ENCODE results near the gene RNPS1. TPM values are rescaled to one million over a fixed set of nuclear protein-coding genes. Genes with fewer than 3 reads are reported as not detected.

Gene RNPS1
- total and polyA plus RNA-seq, 9 of the 15 experiments (the other 6 are each of a cell fraction or from before 2014, with no cell fraction given): 44.9 to 338 (median 202) TPM

- TF ChIP-seq, protein P1, sequence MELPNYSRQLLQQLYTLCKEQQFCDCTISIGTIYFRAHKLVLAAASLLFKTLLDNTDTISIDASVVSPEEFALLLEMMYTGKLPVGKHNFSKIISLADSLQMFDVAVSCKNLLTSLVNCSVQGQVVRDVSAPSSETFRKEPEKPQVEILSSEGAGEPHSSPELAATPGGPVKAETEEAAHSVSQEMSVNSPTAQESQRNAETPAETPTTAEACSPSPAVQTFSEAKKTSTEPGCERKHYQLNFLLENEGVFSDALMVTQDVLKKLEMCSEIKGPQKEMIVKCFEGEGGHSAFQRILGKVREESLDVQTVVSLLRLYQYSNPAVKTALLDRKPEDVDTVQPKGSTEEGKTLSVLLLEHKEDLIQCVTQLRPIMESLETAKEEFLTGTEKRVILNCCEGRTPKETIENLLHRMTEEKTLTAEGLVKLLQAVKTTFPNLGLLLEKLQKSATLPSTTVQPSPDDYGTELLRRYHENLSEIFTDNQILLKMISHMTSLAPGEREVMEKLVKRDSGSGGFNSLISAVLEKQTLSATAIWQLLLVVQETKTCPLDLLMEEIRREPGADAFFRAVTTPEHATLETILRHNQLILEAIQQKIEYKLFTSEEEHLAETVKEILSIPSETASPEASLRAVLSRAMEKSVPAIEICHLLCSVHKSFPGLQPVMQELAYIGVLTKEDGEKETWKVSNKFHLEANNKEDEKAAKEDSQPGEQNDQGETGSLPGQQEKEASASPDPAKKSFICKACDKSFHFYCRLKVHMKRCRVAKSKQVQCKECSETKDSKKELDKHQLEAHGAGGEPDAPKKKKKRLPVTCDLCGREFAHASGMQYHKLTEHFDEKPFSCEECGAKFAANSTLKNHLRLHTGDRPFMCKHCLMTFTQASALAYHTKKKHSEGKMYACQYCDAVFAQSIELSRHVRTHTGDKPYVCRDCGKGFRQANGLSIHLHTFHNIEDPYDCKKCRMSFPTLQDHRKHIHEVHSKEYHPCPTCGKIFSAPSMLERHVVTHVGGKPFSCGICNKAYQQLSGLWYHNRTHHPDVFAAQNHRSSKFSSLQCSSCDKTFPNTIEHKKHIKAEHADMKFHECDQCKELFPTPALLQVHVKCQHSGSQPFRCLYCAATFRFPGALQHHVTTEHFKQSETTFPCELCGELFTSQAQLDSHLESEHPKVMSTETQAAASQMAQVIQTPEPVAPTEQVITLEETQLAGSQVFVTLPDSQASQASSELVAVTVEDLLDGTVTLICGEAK (IDR thresholded peaks at IDR 0.05): no peak
- TF ChIP-seq, protein P1 (CRISPR knock-in tag; IDR thresholded peaks at IDR 0.05): no peak
- TF ChIP-seq CBFB (CRISPR knock-in tag; IDR thresholded peaks at IDR 0.05) (no peak), SMAD3 (CRISPR knock-in tag; conservative IDR thresholded peaks at IDR 0.05) (no peak), BRCA1 (IDR thresholded peaks at IDR 0.05) (no peak), BRCA1 (CRISPR knock-in tag; IDR thresholded peaks at IDR 0.05) (no peak), SREBF1 (IDR thresholded peaks at IDR 0.05; ENCODE audit: borderline replicate concordance, low read depth, low read length) (no peak), DPF2 (IDR thresholded peaks at IDR 0.05) (no peak; the same call in 1 of the 2 replicates), ZNF561 (CRISPR knock-in tag; conservative IDR thresholded peaks at IDR 0.05) (no peak), ZBTB9 (CRISPR knock-in tag; IDR thresholded peaks at IDR 0.05) (no peak), NFATC3 (IDR thresholded peaks at IDR 0.05) (no peak), PRPF4 (IDR thresholded peaks at IDR 0.05; ENCODE audit: insufficient read depth, low read depth, low read length, poor library complexity, severe bottlenecking) (no peak), ZSCAN29 (IDR thresholded peaks at IDR 0.05) (no peak), ZC3H8 (IDR thresholded peaks at IDR 0.05) (no peak), LEF1 (IDR thresholded peaks at IDR 0.05) (no peak), ZNF224 (CRISPR knock-in tag; IDR thresholded peaks at IDR 0.05) (no peak), SMARCA5 (IDR thresholded peaks at IDR 0.05) (no peak), NCOR1 (IDR thresholded peaks at IDR 0.05) (no peak), MEF2D (tag; conservative IDR thresholded peaks at IDR 0.05; ENCODE audit: low read depth) (no peak), HCFC1 (IDR thresholded peaks at IDR 0.05; ENCODE audit: low read depth, low read length) (peak; percentile 74)
- TF ChIP-seq, protein P2, sequence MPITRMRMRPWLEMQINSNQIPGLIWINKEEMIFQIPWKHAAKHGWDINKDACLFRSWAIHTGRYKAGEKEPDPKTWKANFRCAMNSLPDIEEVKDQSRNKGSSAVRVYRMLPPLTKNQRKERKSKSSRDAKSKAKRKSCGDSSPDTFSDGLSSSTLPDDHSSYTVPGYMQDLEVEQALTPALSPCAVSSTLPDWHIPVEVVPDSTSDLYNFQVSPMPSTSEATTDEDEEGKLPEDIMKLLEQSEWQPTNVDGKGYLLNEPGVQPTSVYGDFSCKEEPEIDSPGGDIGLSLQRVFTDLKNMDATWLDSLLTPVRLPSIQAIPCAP (CRISPR knock-in tag; IDR thresholded peaks at IDR 0.05; ENCODE audit: borderline replicate concordance): no peak
These were observed 44.5 kb downstream of the RNPS1 start, which contains the start of gene E4F1 (continued) for GRCh38 chr16:2223221-2223941.

All from K562 (cell line).